B cell (primary cell): ENCODE measurements around the gene IL22RA2.

Source experiments
- CTCF ChIP-seq: fragments of 200-600 bp; IDR thresholded peaks from one replicate; pipeline ENCODE4 v1.8.0; 2022; ENCODE audit warnings: antibody characterized with exemption, mild to moderate bottlenecking
- EZH2 ChIP-seq: IDR thresholded peaks from 2 replicates; pipeline ENCODE4 v1.6.1; 2012; ENCODE audit warnings: borderline replicate concordance, low read depth, mild to moderate bottlenecking, moderate library complexity, low read length; ENCODE audit not compliant: insufficient read depth, poor library complexity, severe bottlenecking

- TF ChIP-seq CTCF: no peak
- no peak for TF ChIP-seq EZH2
Observed at GRCh38 chr6:137175157-137175867, 1.9 kb upstream of the IL22RA2 start.
